IPS-18a (cell line): Measurements from ENCODE around the gene ZSCAN9.

Experiments
- H3K27ac ChIP-seq: one replicate; pipeline ENCODE4 v1.5.1; 2013; ENCODE audit warnings: low read length
- H3K27me3 ChIP-seq: one replicate; pipeline ENCODE4 v1.6.1; 2013; ENCODE audit warnings: mild to moderate bottlenecking, low read length; ENCODE audit not compliant: control insufficient read depth, insufficient read depth
- H3K36me3 ChIP-seq: one replicate; pipeline ENCODE4 v1.6.1; 2013; ENCODE audit warnings: low read depth, low read length; ENCODE audit not compliant: control insufficient read depth
- H3K4me1 ChIP-seq: one replicate; pipeline ENCODE4 v1.6.1; 2013; ENCODE audit warnings: low read depth, low read length; ENCODE audit not compliant: control insufficient read depth
- H3K4me3 ChIP-seq: one replicate; pipeline ENCODE4 v1.5.1; 2013; ENCODE audit warnings: low read length
- H3K9ac ChIP-seq: one replicate; pipeline ENCODE4 v1.6.1; 2013; ENCODE audit warnings: mild to moderate bottlenecking, low read length, moderate library complexity
- H3K9me3 ChIP-seq: one replicate; pipeline ENCODE4 v1.6.1; 2013; ENCODE audit warnings: low read depth, low read length; ENCODE audit not compliant: control insufficient read depth

Gene ZSCAN9

GRCh38 chr6:28209753-28210535 lies 15.1 kb upstream of the ZSCAN9 start:
- H3K36me3 ChIP-seq = no peaks in the 10 kb centered on the region
- H3K4me1 ChIP-seq = peaks cover 12% of the 10 kb centered on the region
- no peak overlapping the region for H3K27ac ChIP-seq
- no peak overlapping the region for H3K4me3 ChIP-seq
- H3K9me3 ChIP-seq = no peaks in the 10 kb centered on the region
- H3K9ac ChIP-seq = no peak overlapping the region
- peaks cover 88% of the 10 kb centered on the region for H3K27me3 ChIP-seq

- Histone ChIP-seq H3K9ac (peak overlapping the region; percentile 35), H3K36me3 (no peaks in the 10 kb centered on the region), H3K27me3 (peaks cover 80% of the 10 kb centered on the region), H3K4me3 (peak overlapping the region; percentile 74), H3K27ac (no peak overlapping the region), H3K9me3 (no peaks in the 10 kb centered on the region), H3K4me1 (peaks cover 15% of the 10 kb centered on the region)
Measured at GRCh38 chr6:28211840-28212509, 13.1 kb upstream of the ZSCAN9 start.

GRCh38 chr6:28212510-28213212 lies 12.4 kb upstream of the ZSCAN9 start:
- Histone ChIP-seq H3K9ac (peak overlapping the region; percentile 35), H3K36me3 (no peaks in the 10 kb centered on the region), H3K27ac (no peak overlapping the region), H3K4me3 (peak overlapping the region; percentile 74), H3K4me1 (peaks cover 15% of the 10 kb centered on the region), H3K9me3 (no peaks in the 10 kb centered on the region), H3K27me3 (peaks cover 74% of the 10 kb centered on the region)

- peak overlapping the region; percentile 74 for H3K4me3 ChIP-seq
- H3K27ac ChIP-seq = no peak overlapping the region
- peaks cover 15% of the 10 kb centered on the region for H3K4me1 ChIP-seq
- no peaks in the 10 kb centered on the region for H3K36me3 ChIP-seq
- no peaks in the 10 kb centered on the region for H3K9me3 ChIP-seq
- H3K9ac ChIP-seq = no peak overlapping the region
- H3K27me3 ChIP-seq = peaks cover 72% of the 10 kb centered on the region
Measured at GRCh38 chr6:28213213-28213523, 11.9 kb upstream of the ZSCAN9 start.

GRCh38 chr6:28215425-28215824 lies 9.7 kb upstream of the ZSCAN9 start:
- Histone ChIP-seq H3K9me3 (no peaks in the 10 kb centered on the region), H3K27me3 (peaks cover 68% of the 10 kb centered on the region), H3K36me3 (no peaks in the 10 kb centered on the region), H3K27ac (no peak overlapping the region), H3K4me1 (peaks cover 11% of the 10 kb centered on the region), H3K4me3 (no peak overlapping the region), H3K9ac (no peak overlapping the region)

GRCh38 chr6:28217890-28218289 lies 7.2 kb upstream of the ZSCAN9 start:
- H3K4me1 ChIP-seq = peaks cover 8% of the 10 kb centered on the region
- peaks cover 67% of the 10 kb centered on the region for H3K27me3 ChIP-seq
- no peak overlapping the region for H3K27ac ChIP-seq
- no peak overlapping the region for H3K9ac ChIP-seq
- peak overlapping the region; percentile 64 for H3K4me3 ChIP-seq
- H3K9me3 ChIP-seq = no peaks in the 10 kb centered on the region
- H3K36me3 ChIP-seq = no peaks in the 10 kb centered on the region

GRCh38 chr6:28218312-28219248 lies 6.5 kb upstream of the ZSCAN9 start:
- peaks cover 3% of the 10 kb centered on the region for H3K4me1 ChIP-seq
- peaks cover 69% of the 10 kb centered on the region for H3K27me3 ChIP-seq
- H3K9me3 ChIP-seq = no peaks in the 10 kb centered on the region
- H3K27ac ChIP-seq = no peak overlapping the region
- H3K4me3 ChIP-seq = peak overlapping the region; percentile 64
- no peaks in the 10 kb centered on the region for H3K36me3 ChIP-seq
- H3K9ac ChIP-seq = no peak overlapping the region

- Histone ChIP-seq H3K9ac (no peak overlapping the region), H3K36me3 (no peaks in the 10 kb centered on the region), H3K4me3 (no peak overlapping the region), H3K4me1 (peaks cover 5% of the 10 kb centered on the region), H3K27ac (no peak overlapping the region), H3K27me3 (peaks cover 72% of the 10 kb centered on the region), H3K9me3 (no peaks in the 10 kb centered on the region)
Measured at GRCh38 chr6:28220257-28221133, 4.6 kb upstream of the ZSCAN9 start.

GRCh38 chr6:28224131-28225055 lies 682 bp upstream of the ZSCAN9 start:
- no peak overlapping the region for H3K27ac ChIP-seq
- peaks cover 53% of the 10 kb centered on the region for H3K27me3 ChIP-seq
- H3K9me3 ChIP-seq = no peaks in the 10 kb centered on the region
- peaks cover 25% of the 10 kb centered on the region for H3K36me3 ChIP-seq
- H3K9ac ChIP-seq = peak overlapping the region; percentile 71
- peaks cover 5% of the 10 kb centered on the region for H3K4me1 ChIP-seq
- H3K4me3 ChIP-seq = peak overlapping the region; percentile 90

GRCh38 chr6:28226460-28226859 lies 1.4 kb downstream of the ZSCAN9 start:
- H3K9me3 ChIP-seq = no peaks in the 10 kb centered on the region
- H3K4me1 ChIP-seq = peaks cover 5% of the 10 kb centered on the region
- H3K27ac ChIP-seq = no peak overlapping the region
- peak overlapping the region; percentile 90 for H3K4me3 ChIP-seq
- H3K9ac ChIP-seq = peak overlapping the region; percentile 71
- H3K36me3 ChIP-seq = peaks cover 36% of the 10 kb centered on the region
- H3K27me3 ChIP-seq = peaks cover 32% of the 10 kb centered on the region
